ENCODE data around the gene ARHGAP23. TPM values are rescaled to one million over a fixed set of nuclear protein-coding genes. Genes with fewer than 3 reads are reported as not detected.

ARHGAP23 gene
- total RNA-seq, 1 experiment from 2014 or later, result 97.9 TPM

- H3K27ac Mint-ChIP-seq, result peak overlapping the region in 1 of 3 experiments; percentile 36; a peak in 1 of 7 replicates
- Histone ChIP-seq H4K5ac (ENCODE audit: insufficient read length, low read depth, low read length) (no peak overlapping the region), H2BK12ac (ENCODE audit: insufficient read length, low read depth, low read length) (no peak overlapping the region), H3K23me2 (ENCODE audit: insufficient read length, low read depth, low read length, poor library complexity, severe bottlenecking) (peaks cover 18% of the 10 kb centered on the region), H3K18ac (ENCODE audit: insufficient read length, low read depth, low read length) (peak overlapping the region; percentile 32), H3K79me2 (ENCODE audit: insufficient read depth, low read length) (no peaks in the 10 kb centered on the region), H2BK15ac (ENCODE audit: low read depth, low read length) (no peak overlapping the region), H2AFZ (ENCODE audit: low read length) (no peak overlapping the region), H2BK20ac (ENCODE audit: low read depth, low read length, poor library complexity, severe bottlenecking) (no peak overlapping the region), H2BK5ac (ENCODE audit: insufficient read length, low read length) (no peak overlapping the region), H4K8ac (replicated peaks; ENCODE audit: insufficient read length, low read depth, low read length) (no peak overlapping the region), H3K9me3 (ENCODE audit: control insufficient read depth, low read depth, low read length) (no peaks in the 10 kb centered on the region), H3K27me3 (ENCODE audit: insufficient read depth, low read length) (no peaks in the 10 kb centered on the region; the same call in 1 of the 2 replicates), H3K56ac (ENCODE audit: insufficient read length, low read depth, low read length) (no peak overlapping the region), H2AK5ac (ENCODE audit: insufficient read length, low read length) (no peak overlapping the region), H2BK120ac (ENCODE audit: low read depth, low read length, poor library complexity, severe bottlenecking) (no peak overlapping the region), H3K4me2 (ENCODE audit: insufficient read depth, insufficient read length, low read length) (peak overlapping the region; percentile 67), H3K4me1 (ENCODE audit: insufficient read depth, low read length) (peaks cover 8% of the 10 kb centered on the region; the same call in 1 of the 2 replicates), H3K27ac (ENCODE audit: insufficient read length, low read depth, low read length) (no peak overlapping the region), H3T11ph (ENCODE audit: low read length) (no peak overlapping the region), H3K4ac (ENCODE audit: low read depth, low read length) (no peak overlapping the region), H4K91ac (ENCODE audit: insufficient read length, low read depth, low read length) (no peak overlapping the region), H4K20me1 (ENCODE audit: control insufficient read depth, insufficient read depth, insufficient read length) (no peaks in the 10 kb centered on the region), H3K79me1 (ENCODE audit: insufficient read depth, low read depth, low read length, poor library complexity, severe bottlenecking) (no peaks in the 10 kb centered on the region), H3K14ac (ENCODE audit: insufficient read depth, low read length) (peak overlapping the region; percentile 85; the same call in 1 of the 2 replicates), H3K9ac (ENCODE audit: extremely low read depth, insufficient read length, low read length) (no peak overlapping the region), H3K23ac (ENCODE audit: insufficient read length, low read depth, low read length) (no peak overlapping the region)
- H3K9me3 Mint-ChIP-seq, result no peaks in the 10 kb centered on the region
- peak overlapping the region; percentile 61 to 84 for H3K4me3 Mint-ChIP-seq
- DNase-seq, result peak; percentile 78
- H3K4me1 Mint-ChIP-seq, result peaks cover 35 to 41% of the 10 kb centered on the region in 2 experiments
- peaks cover 37% of the 10 kb centered on the region for H3K27me3 Mint-ChIP-seq (ENCODE audit: low read depth)
- no CpG with 5 or more reads among the region's 80 CpGs for WGBS (ENCODE audit: extremely low coverage, insufficient read length, low lambda C conversion rate)
- TF ChIP-seq, protein P1, sequence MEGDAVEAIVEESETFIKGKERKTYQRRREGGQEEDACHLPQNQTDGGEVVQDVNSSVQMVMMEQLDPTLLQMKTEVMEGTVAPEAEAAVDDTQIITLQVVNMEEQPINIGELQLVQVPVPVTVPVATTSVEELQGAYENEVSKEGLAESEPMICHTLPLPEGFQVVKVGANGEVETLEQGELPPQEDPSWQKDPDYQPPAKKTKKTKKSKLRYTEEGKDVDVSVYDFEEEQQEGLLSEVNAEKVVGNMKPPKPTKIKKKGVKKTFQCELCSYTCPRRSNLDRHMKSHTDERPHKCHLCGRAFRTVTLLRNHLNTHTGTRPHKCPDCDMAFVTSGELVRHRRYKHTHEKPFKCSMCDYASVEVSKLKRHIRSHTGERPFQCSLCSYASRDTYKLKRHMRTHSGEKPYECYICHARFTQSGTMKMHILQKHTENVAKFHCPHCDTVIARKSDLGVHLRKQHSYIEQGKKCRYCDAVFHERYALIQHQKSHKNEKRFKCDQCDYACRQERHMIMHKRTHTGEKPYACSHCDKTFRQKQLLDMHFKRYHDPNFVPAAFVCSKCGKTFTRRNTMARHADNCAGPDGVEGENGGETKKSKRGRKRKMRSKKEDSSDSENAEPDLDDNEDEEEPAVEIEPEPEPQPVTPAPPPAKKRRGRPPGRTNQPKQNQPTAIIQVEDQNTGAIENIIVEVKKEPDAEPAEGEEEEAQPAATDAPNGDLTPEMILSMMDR (conservative IDR thresholded peaks at IDR 0.05), result no peak
- H3K36me3 Mint-ChIP-seq (ENCODE audit: insufficient read depth in 1 of 3, low read depth in 3 of 3), result peaks cover 0 to 21% (median 0%) of the 10 kb centered on the region in 3 experiments; a peak in 4 of 7 replicates
These were observed 81.6 kb downstream of the ARHGAP23 start for GRCh38 chr17:38509772-38510420.
